Bone marrow (tissue), 2 donors: ENCODE measurements around the gene TAS2R19.
"Not testable (repeated sequence)": the region's sequence is repeated elsewhere in the genome, so short reads cannot be mapped to it uniquely, and the experiment has no call there.

Experiments used
- DNase-seq, 2 donors: peaks; one replicate each; lab custom pipeline; 2025; lab: John Stamatoyannopoulos, UW

TAS2R19 gene

GRCh38 chr12:11022520-11022919 lies at the start of gene TAS2R19:
TSS of gene TAS2R19 (minus strand) at chr12:11022620. CDS start at chr12:11022571, 49 bp downstream.
- DNase-seq = no peak

DNA sequence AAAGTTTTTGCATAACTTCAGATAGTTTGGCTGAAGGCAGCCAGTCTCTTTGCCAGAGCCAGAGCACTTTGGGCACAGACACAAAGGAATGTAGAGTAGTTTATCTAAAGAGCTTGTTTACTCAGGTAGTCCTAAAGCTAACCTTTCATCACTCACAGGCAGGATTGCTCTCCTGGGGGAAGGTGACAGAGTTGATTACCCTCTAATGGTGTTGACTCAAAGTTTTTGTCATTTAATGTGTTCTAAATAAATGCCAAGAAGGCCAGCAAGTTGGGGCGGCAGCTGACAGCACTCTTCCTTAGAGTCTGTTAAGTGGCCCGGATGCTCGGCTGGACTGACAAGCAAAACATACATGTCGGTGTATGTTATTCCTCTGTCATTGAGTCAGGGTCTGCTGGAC lies 49.0 kb upstream of the TAS2R19 start:
- DNase-seq = no peak

- no peak for DNase-seq
Observed at GRCh38 chr12:11070999-11071398, 48.6 kb upstream of the TAS2R19 start.

DNA sequence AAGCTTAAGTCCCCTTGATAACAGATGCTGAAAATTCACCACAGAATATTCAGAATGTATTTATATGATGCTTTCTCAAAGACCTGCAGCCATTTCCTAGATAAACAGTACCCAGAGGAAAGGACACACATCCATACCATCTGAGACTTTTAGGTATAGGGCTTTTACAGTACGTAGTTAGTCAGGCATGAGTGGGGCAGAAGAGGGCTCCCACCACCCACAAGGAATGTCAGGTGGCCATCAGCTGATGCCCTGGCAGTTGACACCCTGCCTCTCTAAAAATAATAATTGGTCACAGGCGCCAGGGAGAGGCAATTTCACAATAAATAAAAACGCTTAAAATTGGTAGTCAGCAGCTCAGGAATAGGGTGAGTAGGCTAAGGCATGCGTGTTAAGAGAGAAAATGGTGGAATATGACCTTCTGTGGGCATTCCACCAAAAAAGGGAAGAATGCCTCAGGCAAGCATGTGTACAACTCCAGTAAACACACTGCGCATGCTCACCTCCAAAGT lies 47.5 kb upstream of the TAS2R19 start:
- DNase-seq = no peak

DNA sequence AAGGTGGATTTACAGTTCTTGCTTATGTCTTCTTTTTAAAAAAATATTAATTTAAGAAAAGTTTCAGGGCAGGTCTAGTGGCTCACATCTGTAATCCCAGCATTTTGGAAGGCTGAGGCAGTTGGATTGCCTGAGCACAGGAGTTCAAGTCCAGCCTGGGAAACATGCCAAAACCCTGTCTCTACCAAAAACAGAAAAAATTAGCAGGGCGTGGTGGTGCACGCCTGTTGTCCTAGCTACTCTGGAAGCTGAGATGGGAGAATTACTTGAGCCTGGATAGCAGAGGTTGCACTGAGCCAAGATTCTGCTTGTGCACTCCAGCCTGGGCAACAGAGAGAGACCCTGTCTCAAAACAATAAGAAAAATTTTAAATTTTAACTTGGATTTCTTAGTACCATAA lies 45.1 kb upstream of the TAS2R19 start:
- no peak for DNase-seq

- not testable (repeated sequence) for DNase-seq
Observed at GRCh38 chr12:11062194-11062593, 39.8 kb upstream of the TAS2R19 start, which contains the start of gene TAS2R46. TSS of gene TAS2R46 (minus strand) at chr12:11062294. CDS start at chr12:11062294, 0 bp downstream.

GRCh38 chr12:11059784-11060183 lies 37.4 kb upstream of the TAS2R19 start:
- DNase-seq = no peak

- DNase-seq = no peak
Observed at GRCh38 chr12:11059041-11059440, 36.6 kb upstream of the TAS2R19 start.

- no peak for DNase-seq
Observed at GRCh38 chr12:11055306-11055705, 32.9 kb upstream of the TAS2R19 start.

GRCh38 chr12:11049806-11050531 lies 27.5 kb upstream of the TAS2R19 start:
- DNase-seq = not testable (repeated sequence)

DNA sequence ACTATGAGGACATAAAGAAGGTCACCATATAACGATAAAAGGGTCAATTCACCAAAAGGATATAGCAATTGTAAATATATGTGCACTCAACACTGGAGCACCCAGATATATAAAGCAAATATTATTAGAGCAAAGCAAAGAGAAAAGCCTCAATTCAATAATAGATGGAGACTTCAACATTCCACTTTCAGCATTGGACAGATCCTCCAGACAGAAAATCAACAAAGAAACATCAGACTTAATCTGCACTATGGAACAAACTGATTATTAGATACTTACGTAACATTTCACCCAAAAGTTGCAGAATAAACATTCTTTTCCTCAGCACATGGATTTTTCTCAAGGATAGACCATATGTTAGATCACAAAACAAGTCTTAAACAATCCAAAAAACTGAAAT lies 18.9 kb upstream of the TAS2R19 start:
- DNase-seq = not testable (repeated sequence)

DNA sequence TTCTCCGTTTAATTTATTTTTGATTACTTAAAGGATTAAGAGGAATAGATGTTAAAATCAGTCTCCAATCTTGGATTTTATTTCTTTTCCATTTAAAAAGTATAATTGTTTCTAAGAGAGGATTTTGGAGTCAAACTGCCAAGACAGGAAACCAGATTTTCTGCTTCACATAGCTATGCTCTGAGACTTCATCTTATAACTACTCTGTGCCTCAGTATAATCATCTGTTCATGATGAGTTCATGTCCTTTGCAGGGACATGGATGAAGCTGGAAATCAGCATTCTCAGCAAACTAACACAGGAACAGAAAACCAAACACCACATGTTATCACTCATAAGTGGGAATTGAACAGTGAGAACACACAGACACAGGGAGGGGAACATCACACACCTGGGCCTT lies 17.7 kb upstream of the TAS2R19 start:
- no peak for DNase-seq

DNA sequence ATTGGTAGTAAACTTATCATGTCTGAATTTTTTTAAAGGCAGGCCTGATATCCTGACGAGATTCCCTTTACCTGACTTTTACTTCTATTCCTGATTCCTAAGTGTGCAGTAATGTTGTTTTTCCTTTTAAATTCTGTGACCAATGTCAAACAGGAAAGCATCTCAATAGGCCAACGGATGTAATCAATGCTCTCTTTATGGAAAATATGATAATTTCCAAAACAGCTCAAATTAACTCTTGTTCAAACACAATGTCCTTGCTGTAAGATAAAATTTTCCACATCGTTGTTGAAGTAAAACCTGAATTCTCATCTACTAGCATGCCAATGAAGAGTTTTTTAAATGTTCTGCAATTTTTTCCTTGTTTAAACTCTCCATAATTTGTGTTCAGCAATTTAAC lies 16.8 kb upstream of the TAS2R19 start:
- no peak for DNase-seq

DNA sequence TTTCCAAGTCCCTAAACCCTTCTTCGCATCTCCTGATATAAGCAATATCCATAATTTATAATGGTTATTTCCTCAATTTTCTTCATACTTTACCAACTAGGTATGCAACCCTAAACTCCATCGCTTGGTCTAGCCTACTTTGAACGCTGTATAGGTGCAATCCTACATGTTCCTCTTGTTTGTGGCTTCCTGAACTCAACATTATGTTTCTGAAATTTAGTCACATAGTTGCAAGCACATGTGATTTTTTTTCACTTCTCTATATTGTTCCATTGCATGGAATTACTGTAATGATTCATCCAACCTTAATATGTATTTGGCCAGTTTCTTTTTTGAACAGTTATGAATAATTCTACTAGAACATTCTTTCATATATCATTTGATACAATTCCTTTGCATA lies 11.5 kb upstream of the TAS2R19 start:
- DNase-seq = not testable (repeated sequence)

- no peak for DNase-seq
Observed at GRCh38 chr12:11031307-11031706, 8.9 kb upstream of the TAS2R19 start, which contains the start of gene TAS2R31. TSS of gene TAS2R31 (minus strand) at chr12:11031407. CDS start at chr12:11031335, 72 bp downstream.

DNA sequence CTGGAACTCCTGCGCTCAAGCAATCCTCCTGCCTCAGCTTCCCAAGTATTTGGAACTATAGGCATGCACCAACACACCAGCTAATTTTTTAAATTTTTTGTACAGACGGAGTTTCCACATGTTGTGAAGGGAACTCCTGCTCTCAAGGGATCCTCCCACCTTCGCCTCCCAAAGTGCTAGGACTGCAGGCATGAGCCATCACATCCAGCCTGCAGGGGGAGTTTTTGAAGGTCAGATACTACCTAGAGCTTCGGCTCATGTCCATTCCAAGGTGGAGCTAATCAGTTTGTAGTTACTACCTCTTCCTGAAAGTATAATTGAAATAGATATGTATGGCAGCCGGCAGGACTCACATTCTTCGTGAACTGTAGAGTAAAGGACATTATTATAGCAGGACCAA lies 3.7 kb upstream of the TAS2R19 start:
- no peak for DNase-seq

- DNase-seq = no peak
Observed at GRCh38 chr12:11023387-11023786, 967 bp upstream of the TAS2R19 start.

DNA sequence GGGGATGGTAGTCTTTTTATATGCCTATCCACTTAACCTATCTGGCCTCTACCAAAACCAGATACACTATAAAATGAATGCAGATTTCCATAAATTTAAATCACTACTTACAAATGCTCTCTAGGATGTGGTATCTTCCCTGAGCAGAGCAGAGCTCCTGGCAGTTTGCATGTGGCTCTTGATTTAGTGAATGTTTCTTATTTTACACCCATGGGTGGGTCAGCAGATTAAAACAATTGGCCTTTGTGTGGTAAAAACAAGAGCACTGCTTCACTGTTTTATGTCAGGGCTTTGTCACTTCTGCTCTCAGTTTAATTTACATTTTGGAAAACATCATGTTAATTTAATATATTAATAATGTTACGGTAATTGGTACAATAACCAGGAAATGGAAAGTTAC lies 5.5 kb downstream of the TAS2R19 start:
- no peak for DNase-seq

GRCh38 chr12:11015775-11016430 lies 6.5 kb downstream of the TAS2R19 start:
- DNase-seq = no peak

DNA sequence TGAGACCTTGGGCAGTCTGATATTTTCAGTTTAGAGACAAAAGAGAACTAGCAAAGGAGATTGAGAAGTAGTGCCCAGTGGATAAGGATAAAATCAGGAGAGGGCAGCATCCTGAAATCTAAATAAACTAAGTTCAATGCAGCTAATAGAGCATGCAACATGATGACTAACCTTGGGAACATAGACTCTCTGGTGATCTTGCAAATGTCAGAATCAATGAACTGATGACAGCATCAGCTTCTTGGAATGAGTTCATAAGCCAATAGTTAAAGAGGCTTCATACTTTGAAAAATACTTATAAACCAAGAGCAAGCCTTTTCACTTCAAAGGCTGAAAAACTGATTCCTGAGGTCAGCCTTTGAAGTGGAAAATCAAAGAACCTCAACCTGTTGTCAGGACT lies 8.2 kb downstream of the TAS2R19 start:
- no peak for DNase-seq

DNA sequence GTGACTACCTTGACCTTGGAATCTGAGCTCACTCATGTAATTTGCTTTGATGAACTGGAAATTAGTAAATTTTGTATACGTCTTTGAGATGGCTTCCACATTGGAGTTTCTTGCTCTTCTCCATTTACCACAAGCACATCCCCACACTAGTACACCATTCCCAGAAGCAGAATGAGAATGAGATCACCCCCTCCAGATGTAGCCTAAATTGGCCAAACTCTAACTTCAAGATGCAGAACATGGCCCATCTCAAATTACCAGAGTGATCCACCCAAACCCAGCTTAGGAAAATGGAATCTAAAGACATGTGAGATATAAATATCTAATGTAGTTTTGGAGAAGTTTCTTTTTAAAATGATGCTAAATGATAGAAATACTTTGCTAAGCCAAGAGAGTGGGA lies 14.8 kb downstream of the TAS2R19 start:
- DNase-seq = no peak

GRCh38 chr12:10998204-10998603 lies 24.2 kb downstream of the TAS2R19 start, which contains the start of gene TAS2R20:
TSS of gene TAS2R20 (minus strand) at chr12:10998304. CDS start at chr12:10997875, 429 bp downstream.
- no peak for DNase-seq

- no peak for DNase-seq
Observed at GRCh38 chr12:10994307-10994706, 28.1 kb downstream of the TAS2R19 start.
